Muscle layer of colon (tissue), 2 donors: ENCODE results near the gene CDKN1A.

Experiments
- H3K27ac ChIP-seq: one replicate; pipeline ENCODE4 v1.7.0; 2013; ENCODE audit warnings: low read depth, mild to moderate bottlenecking, low read length, moderate library complexity
- H3K27me3 ChIP-seq, 2 donors: one replicate each; pipeline ENCODE4 v1.7.0; 2013; ENCODE audit warnings: low read length in 2 of 2, mild to moderate bottlenecking in 2 of 2; ENCODE audit not compliant: insufficient read depth in 2 of 2, control insufficient read depth in 1 of 2
- H3K36me3 ChIP-seq: one replicate; pipeline ENCODE4 v1.7.0; 2013; ENCODE audit warnings: mild to moderate bottlenecking, low read length; ENCODE audit not compliant: insufficient read depth
- H3K4me1 ChIP-seq: one replicate; pipeline ENCODE4 v1.7.0; 2013; ENCODE audit warnings: mild to moderate bottlenecking, low read length; ENCODE audit not compliant: insufficient read depth
- H3K4me3 ChIP-seq, 2 donors: one replicate each; pipeline ENCODE4 v1.7.0; 2013; ENCODE audit warnings: low read length in 2 of 2, low read depth in 1 of 2, mild to moderate bottlenecking in 1 of 2, moderate library complexity in 1 of 2
- H3K9ac ChIP-seq: one replicate; pipeline ENCODE4 v1.7.0; 2013; ENCODE audit warnings: low read length
- H3K9me3 ChIP-seq: one replicate; pipeline ENCODE4 v1.7.0; 2013; ENCODE audit warnings: mild to moderate bottlenecking, low read length
- donor health status: abdominal sarcoma.
- donor health status: Adenocarcinoma of cecum.

Gene CDKN1A

DNA sequence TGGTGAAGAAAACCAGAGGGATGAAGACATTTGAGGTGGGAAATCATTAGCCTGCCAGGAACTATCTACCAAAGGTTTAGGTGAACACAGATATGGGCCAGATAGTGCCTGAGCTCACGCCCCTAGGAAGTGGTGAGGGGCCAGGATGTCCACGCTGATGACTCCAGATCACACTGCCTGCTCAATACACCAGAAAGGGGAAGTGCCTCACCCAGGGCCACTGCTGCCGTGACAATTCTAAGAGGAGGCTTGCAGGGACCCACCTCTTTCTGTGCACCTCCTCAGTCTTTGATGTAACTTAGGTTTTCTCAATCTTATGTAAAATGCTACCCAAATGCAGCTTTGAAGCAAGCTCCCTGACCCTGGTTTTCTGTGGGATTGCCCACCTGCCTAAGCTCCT, 13.7 kb downstream of the CDKN1A start:
- Histone ChIP-seq H3K4me3 (no peak overlapping the region), H3K9ac (no peak overlapping the region), H3K27me3 (no peaks in the 10 kb centered on the region), H3K4me1 (peaks cover 4% of the 10 kb centered on the region), H3K9me3 (no peaks in the 10 kb centered on the region), H3K36me3 (no peaks in the 10 kb centered on the region), H3K27ac (no peak overlapping the region)

DNA sequence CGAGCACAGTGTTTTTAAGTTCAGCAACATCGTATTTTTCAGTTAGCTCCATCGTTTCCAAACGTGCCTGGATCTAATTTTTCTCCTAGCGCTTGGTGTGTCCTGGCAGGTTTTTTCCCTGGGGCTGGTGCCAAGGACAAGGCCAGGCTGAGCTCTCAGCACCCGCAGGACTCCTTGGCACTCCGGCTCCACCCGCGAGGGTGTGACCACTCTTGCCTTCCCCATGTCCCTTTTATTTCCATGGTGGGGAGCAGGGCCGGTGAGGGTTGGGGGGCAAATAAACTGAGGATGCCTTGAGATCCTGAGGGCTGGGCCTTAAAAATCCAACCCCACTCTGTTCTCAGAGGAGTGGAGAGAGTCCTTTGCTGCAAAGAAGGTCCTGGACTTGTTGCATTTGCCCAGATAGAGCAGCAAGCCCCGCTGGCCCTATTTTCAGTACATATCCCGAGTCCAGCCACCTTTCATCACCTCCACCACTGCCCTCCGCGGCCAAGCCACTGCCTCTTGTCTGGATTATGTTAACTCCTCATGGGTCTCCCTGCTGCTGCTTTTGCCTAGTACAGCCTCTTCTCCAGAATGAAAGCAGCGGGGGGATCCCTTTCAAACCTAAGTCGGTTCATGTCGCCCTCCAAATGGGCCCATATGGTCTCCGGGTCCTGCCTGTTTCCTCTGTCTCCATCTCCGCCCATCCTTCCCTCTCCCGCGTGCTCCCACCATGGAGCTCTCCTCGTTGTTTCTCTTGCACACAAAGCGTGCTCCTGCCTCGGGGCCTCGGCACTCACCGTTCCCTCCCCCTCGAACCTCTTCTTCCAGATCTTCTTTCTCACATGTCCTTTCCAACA, 14.6 kb downstream of the CDKN1A start:
- Histone ChIP-seq H3K27me3 (no peaks in the 10 kb centered on the region), H3K27ac (no peak overlapping the region), H3K9ac (no peak overlapping the region), H3K4me3 (no peak overlapping the region), H3K4me1 (peaks cover 4% of the 10 kb centered on the region), H3K9me3 (no peaks in the 10 kb centered on the region), H3K36me3 (no peaks in the 10 kb centered on the region)

DNA sequence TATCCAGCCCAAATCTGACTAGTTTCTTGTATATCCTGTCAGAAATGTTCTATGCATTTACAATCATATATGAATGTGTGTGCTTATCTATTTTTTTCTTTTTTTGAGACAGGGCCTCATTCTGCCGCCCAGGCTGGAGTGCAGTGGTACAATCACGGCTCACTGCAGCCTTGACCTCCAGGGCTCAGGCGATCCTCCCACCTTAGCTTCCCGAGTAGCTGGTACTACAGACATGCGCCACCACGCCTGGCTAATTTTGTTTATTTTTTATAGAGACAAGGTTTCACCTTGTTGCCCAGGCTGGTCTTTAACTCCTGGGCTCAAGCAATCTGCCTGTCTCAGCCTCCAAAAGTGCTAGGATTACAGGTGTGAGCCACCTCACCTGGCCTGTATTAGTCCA, 16.1 kb downstream of the CDKN1A start:
- Histone ChIP-seq H3K9ac (no peak overlapping the region), H3K9me3 (no peaks in the 10 kb centered on the region), H3K27me3 (no peaks in the 10 kb centered on the region), H3K4me3 (no peak overlapping the region), H3K36me3 (no peaks in the 10 kb centered on the region), H3K4me1 (peaks cover 4% of the 10 kb centered on the region), H3K27ac (no peak overlapping the region)

DNA sequence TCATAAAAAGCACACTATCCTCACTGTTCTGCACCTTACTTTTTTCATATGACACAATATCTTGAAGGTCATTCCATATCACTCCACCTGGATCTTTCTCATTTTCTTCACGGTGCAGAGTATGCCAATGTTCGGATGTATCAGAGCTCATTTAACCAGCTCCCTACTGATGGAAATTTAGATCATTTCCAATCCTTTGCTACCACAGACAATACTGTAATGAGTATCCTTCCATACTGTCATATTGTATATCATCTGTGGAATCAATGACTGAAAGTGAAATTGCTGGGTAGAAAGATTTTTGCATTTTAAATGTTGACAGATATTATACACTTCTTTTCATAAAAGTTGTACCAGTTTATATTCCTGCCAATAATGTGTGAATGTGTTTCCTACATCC, 16.9 kb downstream of the CDKN1A start:
- Histone ChIP-seq H3K9me3 (no peaks in the 10 kb centered on the region), H3K27me3 (no peaks in the 10 kb centered on the region), H3K9ac (no peak overlapping the region), H3K36me3 (no peaks in the 10 kb centered on the region), H3K4me3 (no peak overlapping the region), H3K27ac (no peak overlapping the region), H3K4me1 (peaks cover 4% of the 10 kb centered on the region)

DNA sequence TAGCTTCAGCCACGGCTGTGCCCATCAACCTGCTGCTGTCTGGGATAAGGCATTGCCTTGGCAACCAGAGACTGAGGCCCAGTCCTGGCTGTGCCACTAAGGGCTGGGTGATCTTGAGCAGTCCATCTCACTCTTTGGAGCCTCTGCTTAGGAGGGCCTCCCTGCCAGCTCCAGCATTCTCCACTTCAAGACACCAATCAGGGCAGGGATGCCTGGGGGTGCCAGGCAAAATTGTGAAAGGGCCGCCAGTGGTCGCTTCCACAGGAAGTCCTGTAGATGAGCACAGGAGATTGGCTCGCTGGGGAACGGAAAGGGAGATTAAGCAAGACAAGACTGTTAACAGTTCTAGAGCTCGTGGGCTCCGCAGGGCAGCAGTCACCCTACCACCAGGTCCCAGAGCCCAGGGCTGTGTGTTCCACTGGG, 19.0 kb downstream of the CDKN1A start, which contains the start of gene RAB44:
Gene RAB44 (plus strand): TSS at position 346 of the 423 bp plus-strand sequence. CDS start 6,410 bp downstream, outside the sequence.
- no peaks in the 10 kb centered on the region for H3K27me3 ChIP-seq
- H3K9ac ChIP-seq = no peak within 1 kb of the TSS
- H3K36me3 ChIP-seq = no peaks in the 10 kb centered on the region
- H3K27ac ChIP-seq = no peak within 1 kb of the TSS
- peaks cover 3% of the 10 kb centered on the region for H3K4me1 ChIP-seq
- no peaks in the 10 kb centered on the region for H3K9me3 ChIP-seq
- H3K4me3 ChIP-seq = no peak within 1 kb of the TSS

DNA sequence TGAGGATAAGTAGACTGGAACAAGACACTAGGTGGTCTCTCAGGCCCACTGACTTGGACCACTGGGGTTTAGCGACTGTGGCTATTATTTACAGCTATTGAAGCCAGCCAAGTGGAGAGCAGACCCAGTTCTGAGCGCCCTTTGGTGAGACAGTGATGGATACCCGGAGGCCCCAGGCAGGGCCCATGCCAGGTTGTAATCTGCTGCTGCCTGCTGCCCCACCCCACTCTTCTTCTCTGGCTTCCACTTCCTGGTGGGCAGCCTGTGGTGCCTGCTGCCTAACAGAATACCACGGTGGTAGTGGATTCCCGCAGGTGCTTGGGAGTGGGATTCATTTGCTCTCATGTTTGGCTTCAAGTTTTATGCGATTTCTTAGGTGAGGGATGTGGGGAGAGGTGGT, 19.7 kb downstream of the CDKN1A start:
- Histone ChIP-seq H3K9ac (no peak overlapping the region), H3K27me3 (no peaks in the 10 kb centered on the region), H3K4me3 (no peak overlapping the region), H3K36me3 (no peaks in the 10 kb centered on the region), H3K9me3 (no peaks in the 10 kb centered on the region), H3K4me1 (no peaks in the 10 kb centered on the region), H3K27ac (no peak overlapping the region)

DNA sequence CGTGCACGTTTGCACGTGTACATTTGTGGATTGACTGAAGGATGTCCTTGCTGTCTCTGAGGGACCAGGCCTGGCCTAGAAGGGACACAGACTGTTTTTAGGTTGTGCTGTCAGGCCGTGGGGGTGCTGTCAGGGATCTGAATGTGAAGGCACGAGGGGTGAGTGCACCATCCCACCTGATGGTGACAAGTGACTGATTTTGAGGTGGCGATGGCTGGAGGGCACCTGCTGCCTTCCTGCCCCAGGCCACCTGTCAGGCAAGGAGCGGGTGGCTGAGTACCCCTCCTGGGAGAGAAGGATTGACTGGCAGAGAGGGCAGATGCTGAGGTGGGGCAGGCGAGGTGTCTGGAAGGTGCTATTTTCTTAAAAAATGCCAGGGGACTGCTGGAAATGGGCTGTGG, 20.4 kb downstream of the CDKN1A start:
- no peak overlapping the region for H3K9ac ChIP-seq
- no peak overlapping the region for H3K4me3 ChIP-seq
- H3K4me1 ChIP-seq = no peaks in the 10 kb centered on the region
- H3K27me3 ChIP-seq = no peaks in the 10 kb centered on the region
- no peaks in the 10 kb centered on the region for H3K36me3 ChIP-seq
- no peaks in the 10 kb centered on the region for H3K9me3 ChIP-seq
- H3K27ac ChIP-seq = no peak overlapping the region

DNA sequence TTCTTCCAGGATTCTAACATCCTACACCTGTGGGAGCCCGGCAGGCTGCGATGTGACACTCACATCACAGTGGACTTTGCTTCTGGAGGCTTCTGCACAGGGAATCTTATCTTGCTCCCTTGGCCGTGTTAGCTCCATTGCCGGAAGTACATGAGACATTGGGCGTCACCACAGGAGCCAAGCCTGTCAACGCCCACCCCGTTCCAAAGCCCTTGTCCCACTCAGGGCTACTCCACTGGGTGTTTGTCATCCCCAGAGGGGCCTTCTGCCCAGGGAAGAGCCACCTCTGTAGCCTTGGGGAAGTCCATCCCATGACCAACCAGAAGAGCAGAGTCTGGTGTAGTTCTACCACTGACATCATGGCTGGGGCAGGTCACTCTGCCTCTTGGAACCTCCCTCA, 20.8 kb downstream of the CDKN1A start:
- no peaks in the 10 kb centered on the region for H3K4me1 ChIP-seq
- H3K9ac ChIP-seq = no peak overlapping the region
- no peak overlapping the region for H3K4me3 ChIP-seq
- H3K27me3 ChIP-seq = no peaks in the 10 kb centered on the region
- H3K36me3 ChIP-seq = no peaks in the 10 kb centered on the region
- no peaks in the 10 kb centered on the region for H3K9me3 ChIP-seq
- H3K27ac ChIP-seq = no peak overlapping the region

DNA sequence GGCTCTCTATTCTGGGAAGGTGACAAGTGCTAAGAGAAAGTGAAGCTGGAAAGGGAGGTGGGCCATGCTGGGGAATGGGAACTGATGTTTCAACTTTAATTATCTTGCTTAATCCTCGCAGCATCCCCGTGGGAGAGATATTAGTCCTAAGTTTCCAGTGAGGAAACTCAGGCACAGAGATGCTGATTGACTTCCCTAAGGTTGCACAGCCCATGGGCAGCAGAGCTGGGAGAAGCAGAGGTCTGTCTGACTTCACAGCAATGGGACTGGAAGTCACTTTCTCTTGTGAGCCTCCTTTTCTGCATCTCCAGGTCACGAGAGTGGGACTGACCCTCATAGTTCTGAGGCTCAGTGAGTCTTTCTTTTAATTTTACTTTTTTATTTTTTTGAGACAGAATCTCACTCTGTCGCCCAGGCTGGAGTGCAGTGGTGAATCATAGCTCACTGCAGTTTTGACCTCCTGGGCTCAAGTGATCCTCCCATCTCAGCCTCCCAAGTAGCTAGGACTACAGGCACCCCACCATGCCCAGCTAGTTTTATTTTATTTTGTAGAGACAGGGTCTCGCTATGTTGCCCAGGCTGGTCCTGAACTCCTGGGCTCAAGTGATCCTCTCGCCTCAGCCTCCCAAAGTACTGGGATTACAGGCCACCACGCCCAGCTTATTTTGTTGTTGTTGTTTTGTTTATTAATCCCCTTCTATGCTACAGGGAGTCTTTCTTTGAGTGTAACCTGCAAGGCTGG, 21.7 kb downstream of the CDKN1A start:
- Histone ChIP-seq H3K9me3 (no peaks in the 10 kb centered on the region), H3K4me3 (no peak overlapping the region), H3K27ac (no peak overlapping the region), H3K36me3 (no peaks in the 10 kb centered on the region), H3K27me3 (no peaks in the 10 kb centered on the region), H3K9ac (no peak overlapping the region), H3K4me1 (no peaks in the 10 kb centered on the region)

DNA sequence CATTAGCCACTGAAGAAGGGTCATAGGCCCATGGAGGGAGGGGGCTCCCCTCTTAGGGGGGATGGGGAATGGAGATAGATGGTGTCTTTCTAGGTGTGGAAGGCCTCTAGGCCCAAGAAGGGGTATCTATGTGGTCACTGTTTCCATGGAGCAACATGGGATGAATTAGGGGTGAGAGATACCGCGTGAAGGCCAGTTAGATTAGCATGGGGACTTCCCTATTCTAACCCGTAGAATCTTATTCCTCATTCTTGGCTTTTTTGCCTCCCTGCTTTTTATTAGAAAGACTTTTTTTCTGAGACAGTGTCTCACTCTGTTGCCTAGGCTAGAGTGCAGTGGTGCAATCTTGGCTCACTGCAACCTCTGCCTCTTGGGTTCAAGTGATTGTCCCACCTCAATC, 22.3 kb downstream of the CDKN1A start:
- Histone ChIP-seq H3K9me3 (no peaks in the 10 kb centered on the region), H3K27ac (no peak overlapping the region), H3K9ac (no peak overlapping the region), H3K36me3 (no peaks in the 10 kb centered on the region), H3K4me1 (no peaks in the 10 kb centered on the region), H3K27me3 (no peaks in the 10 kb centered on the region), H3K4me3 (no peak overlapping the region)

DNA sequence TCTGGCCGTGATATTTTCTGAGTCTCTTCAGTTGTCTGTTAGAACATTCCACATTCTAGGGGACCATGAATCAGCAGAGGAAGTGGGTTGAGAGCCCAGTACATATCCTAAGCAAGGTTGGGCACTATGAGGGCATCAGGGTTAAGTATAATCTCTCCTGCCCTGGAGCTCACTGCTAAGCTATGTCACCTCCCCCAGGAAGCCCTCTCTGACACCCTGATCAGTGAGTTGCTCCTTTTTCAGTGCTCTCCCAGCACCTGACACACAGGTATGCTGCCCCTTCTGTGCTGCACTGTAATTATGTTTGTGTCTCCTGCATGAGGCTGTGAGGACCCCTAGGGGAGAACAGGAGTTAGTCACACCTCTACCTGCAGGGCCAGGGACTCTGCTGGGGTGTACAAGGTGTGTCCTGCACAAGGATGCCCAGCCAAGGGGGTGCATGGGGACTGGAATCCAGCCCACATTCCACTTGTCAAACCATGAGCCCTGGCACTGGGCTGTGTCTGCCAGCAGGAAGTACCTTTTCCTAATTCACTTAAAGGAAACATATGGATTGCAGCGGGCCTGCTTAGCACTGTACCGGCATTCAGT, 23.0 kb downstream of the CDKN1A start:
- no peaks in the 10 kb centered on the region for H3K36me3 ChIP-seq
- H3K9me3 ChIP-seq = no peaks in the 10 kb centered on the region
- no peak overlapping the region for H3K4me3 ChIP-seq
- no peaks in the 10 kb centered on the region for H3K27me3 ChIP-seq
- H3K9ac ChIP-seq = no peak overlapping the region
- no peak overlapping the region for H3K27ac ChIP-seq
- no peaks in the 10 kb centered on the region for H3K4me1 ChIP-seq
